ENCODE data around the gene TDRD7. TPM values are rescaled to one million over a fixed set of nuclear protein-coding genes. Genes with fewer than 3 reads are reported as not detected.

The TDRD7 gene
- total RNA-seq, 1 donor from 2014 or later, result 7.6 TPM

DNA sequence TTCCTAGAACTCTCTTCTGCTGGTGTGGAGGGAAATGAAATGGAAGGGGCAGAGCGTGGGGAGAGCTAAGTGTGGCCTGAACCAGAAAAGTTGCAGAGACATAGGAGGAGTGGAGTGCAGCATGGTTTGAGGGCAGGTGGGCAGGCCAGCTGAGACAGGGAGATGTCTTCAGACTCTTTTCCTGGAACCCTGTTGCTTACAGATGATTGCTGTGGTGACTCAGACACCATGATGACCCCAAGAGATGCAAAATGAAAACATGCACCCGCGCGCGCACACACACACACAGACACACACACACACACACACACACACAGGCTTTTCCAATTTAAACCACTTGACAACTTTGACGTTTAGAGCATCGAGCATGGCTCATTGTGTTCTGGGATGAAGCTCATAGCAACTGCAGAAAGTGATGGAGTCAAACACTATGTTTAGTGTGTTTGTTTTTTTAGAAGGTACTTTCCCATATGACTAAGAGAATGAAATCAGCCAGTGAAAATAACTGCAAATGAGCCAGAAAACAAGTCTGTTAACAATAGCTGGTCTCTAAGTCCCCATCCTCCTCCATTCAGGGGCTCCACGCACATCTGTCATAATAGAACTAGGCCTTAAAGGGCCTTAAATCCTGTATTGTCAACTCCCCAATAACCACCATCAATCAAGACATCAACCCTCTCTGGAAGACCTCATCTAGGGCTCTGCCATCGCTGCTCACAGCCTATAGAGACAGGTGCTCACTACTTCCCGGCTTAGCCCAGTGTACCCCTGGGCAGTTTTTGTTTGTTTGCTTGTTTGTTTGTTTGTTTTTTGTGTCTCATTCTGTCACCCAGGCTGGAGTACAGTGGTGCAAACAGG lies 99.1 kb downstream of the TDRD7 start:
- no peak overlapping the region for H3K4me3 Mint-ChIP-seq
- TF ChIP-seq, protein P1, sequence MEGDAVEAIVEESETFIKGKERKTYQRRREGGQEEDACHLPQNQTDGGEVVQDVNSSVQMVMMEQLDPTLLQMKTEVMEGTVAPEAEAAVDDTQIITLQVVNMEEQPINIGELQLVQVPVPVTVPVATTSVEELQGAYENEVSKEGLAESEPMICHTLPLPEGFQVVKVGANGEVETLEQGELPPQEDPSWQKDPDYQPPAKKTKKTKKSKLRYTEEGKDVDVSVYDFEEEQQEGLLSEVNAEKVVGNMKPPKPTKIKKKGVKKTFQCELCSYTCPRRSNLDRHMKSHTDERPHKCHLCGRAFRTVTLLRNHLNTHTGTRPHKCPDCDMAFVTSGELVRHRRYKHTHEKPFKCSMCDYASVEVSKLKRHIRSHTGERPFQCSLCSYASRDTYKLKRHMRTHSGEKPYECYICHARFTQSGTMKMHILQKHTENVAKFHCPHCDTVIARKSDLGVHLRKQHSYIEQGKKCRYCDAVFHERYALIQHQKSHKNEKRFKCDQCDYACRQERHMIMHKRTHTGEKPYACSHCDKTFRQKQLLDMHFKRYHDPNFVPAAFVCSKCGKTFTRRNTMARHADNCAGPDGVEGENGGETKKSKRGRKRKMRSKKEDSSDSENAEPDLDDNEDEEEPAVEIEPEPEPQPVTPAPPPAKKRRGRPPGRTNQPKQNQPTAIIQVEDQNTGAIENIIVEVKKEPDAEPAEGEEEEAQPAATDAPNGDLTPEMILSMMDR (conservative IDR thresholded peaks at IDR 0.05), result no peak
- no peaks in the 10 kb centered on the region for H3K4me1 Mint-ChIP-seq (ENCODE audit: unreplicated experiment)
- H3K27me3 Mint-ChIP-seq, result peaks cover 15% of the 10 kb centered on the region
- no peaks in the 10 kb centered on the region for H3K36me3 Mint-ChIP-seq
- peak; percentile 49 for DNase-seq (ENCODE audit: extremely low spot score, unreplicated experiment)
- H3K9me3 Mint-ChIP-seq, result no peaks in the 10 kb centered on the region
- peak overlapping the region; percentile 77 for H3K27ac Mint-ChIP-seq

DNA sequence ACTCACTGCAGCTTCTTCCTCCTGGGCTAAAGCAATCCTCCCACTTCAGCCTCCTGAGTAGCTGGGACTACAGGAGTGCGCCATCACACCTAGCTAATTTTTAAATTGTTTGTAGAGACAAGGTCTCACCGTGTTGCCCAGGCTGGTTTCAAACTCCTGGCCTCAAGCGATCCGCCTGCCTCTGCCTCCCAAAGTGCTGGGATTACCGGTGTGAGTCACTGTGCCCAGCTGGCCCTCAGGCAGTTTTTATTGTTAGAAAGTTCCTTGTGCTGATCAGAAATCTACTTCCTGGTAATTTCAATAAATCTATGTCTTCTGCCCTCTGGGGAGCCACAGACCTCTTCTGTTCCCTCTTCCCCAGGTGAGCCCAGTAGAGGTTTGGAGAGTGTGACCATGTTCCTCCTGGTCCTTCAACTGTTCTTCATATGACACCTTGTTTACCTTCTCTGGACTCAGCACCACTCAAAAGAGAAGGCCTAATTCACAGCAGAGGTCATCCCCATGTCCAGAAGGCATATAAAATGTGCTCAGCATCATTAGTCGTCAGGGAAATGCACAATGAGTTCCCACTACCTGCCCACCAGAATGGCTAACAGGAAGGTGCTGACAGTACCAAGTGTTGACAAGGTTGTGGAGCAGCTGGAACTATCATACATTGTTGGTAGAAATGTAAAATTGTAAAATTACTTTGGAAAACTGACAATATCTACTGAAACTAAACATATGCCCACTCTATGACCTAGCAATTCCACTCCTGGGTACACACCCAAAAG lies 99.9 kb downstream of the TDRD7 start:
- peaks cover 7% of the 10 kb centered on the region for H3K4me1 Mint-ChIP-seq (ENCODE audit: unreplicated experiment)
- peaks cover 24% of the 10 kb centered on the region for H3K27me3 Mint-ChIP-seq
- peak; percentile 13 for DNase-seq (ENCODE audit: extremely low spot score, unreplicated experiment)
- H3K9me3 Mint-ChIP-seq, result no peaks in the 10 kb centered on the region
- H3K27ac Mint-ChIP-seq, result peak overlapping the region; percentile 77
- H3K4me3 Mint-ChIP-seq, result no peak overlapping the region
- TF ChIP-seq, protein P1 (conservative IDR thresholded peaks at IDR 0.05), result no peak
- no peaks in the 10 kb centered on the region for H3K36me3 Mint-ChIP-seq

DNA sequence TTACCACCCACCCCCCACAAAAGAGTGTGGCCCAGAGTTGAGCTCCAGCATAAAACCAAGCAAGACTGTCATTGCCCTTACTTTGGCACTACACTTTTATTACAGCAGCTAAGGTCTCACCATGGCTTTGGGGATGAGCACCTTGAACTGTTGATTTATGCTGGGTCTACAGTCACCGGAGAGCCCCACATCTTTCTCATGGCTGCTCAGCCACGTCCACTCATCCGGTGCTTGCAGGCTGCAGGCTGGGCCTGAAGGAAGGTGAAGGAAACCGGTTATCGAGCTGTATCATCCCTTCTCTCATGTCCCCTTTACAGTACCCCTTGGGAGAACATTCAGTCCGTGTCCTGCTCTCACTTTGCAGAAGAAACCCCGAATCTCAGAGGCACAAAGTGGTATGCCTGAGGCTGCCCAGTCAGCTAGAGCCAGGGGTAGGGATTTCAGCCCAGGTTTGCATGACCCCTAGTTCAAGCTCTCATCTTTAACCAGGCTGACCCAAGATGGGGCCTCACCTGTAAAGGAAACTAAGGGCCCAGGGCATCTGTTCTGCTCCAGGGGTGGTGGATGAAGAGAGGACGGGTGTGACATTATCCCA lies 101.2 kb downstream of the TDRD7 start:
- H3K4me1 Mint-ChIP-seq (ENCODE audit: unreplicated experiment), result peaks cover 7% of the 10 kb centered on the region
- no peak overlapping the region for H3K27ac Mint-ChIP-seq
- H3K36me3 Mint-ChIP-seq, result no peaks in the 10 kb centered on the region
- no peak for DNase-seq (ENCODE audit: extremely low spot score, unreplicated experiment)
- no peak overlapping the region for H3K4me3 Mint-ChIP-seq
- no peaks in the 10 kb centered on the region for H3K9me3 Mint-ChIP-seq
- TF ChIP-seq, protein P1 (conservative IDR thresholded peaks at IDR 0.05), result no peak
- peaks cover 27% of the 10 kb centered on the region for H3K27me3 Mint-ChIP-seq

DNA sequence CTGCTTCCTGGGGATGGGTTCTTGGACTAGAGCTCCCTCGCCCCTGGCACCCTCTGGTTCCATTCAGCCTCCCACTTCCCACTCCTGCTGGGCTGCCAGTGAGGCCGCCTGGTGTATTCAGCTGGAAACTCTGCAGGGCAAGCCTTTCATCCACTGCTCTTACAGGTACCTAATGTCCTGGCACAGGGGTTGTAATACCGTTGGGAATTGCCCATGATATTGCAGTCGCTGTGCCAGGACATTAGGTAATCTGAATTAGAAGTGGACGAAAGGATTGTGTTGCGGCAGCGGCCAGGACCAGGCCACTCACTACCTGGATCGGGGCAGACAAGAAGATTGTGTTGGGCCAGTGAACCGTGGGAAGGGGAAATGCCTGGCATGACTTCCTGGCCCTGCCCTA lies 102.6 kb downstream of the TDRD7 start:
- Mint-ChIP-seq H3K9me3 (no peaks in the 10 kb centered on the region), H3K36me3 (no peaks in the 10 kb centered on the region), H3K4me3 (no peak overlapping the region), H3K27me3 (peaks cover 34% of the 10 kb centered on the region), H3K27ac (no peak overlapping the region), H3K4me1 (ENCODE audit: unreplicated experiment) (peaks cover 19% of the 10 kb centered on the region)
- TF ChIP-seq, protein P1 (conservative IDR thresholded peaks at IDR 0.05), result no peak
- no peak for DNase-seq (ENCODE audit: extremely low spot score, unreplicated experiment)

DNA sequence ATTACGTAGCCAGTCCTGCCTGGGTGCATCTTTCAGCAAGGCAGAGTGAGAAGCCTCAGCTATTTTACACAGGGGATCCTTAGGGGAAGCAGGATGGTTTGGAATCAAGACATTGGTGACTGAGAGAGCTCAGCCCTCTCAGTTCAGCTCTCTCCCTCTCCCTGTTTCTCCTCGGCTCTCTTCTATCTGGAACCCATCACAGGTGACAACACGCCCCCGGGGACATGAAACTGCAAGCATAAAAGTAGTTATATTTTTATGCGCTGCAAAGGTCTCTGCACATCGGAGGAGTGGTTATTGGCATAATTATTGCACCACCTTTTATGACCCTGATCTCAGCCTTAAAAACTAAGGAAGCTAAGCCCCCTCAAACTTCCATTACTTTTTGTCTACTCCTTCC lies 103.8 kb downstream of the TDRD7 start:
- Mint-ChIP-seq H3K4me1 (ENCODE audit: unreplicated experiment) (peaks cover 20% of the 10 kb centered on the region), H3K36me3 (no peaks in the 10 kb centered on the region), H3K4me3 (no peak overlapping the region), H3K9me3 (no peaks in the 10 kb centered on the region), H3K27me3 (peaks cover 32% of the 10 kb centered on the region), H3K27ac (peak overlapping the region; percentile 22)
- DNase-seq (ENCODE audit: extremely low spot score, unreplicated experiment), result no peak
- TF ChIP-seq, protein P1 (conservative IDR thresholded peaks at IDR 0.05), result no peak
